Gastroesophageal sphincter (tissue), 3 donors: ENCODE data around the gene KLRB1.
"Not testable (repeated sequence)": the region's sequence is repeated elsewhere in the genome, so short reads cannot be mapped to it uniquely, and the experiment has no call there.

Source experiments
- CTCF ChIP-seq, 4 experiments: fragments of 200-600 bp in 2 of 4; fragments of 450-650 bp in 2 of 4; sonication (generic) in 1 of 4; IDR thresholded peaks; one replicate each; pipeline ENCODE4 v1.5.1; 2017 to 2019; ENCODE audit warnings: antibody characterized with exemption in 4 of 4, mild to moderate bottlenecking in 2 of 4, moderate library complexity in 2 of 4
- EP300 ChIP-seq: sonication (generic); formaldehyde crosslinking; IDR thresholded peaks from one replicate; pipeline ENCODE4 v1.6.1; 2017; ENCODE audit warnings: antibody characterized with exemption, mild to moderate bottlenecking
- POLR2A ChIP-seq, 2 donors: fragments of 450-650 bp; IDR thresholded peaks; one replicate each; pipeline ENCODE4 v1.6.1; 2017; ENCODE audit warnings: antibody characterized with exemption in 2 of 2, mild to moderate bottlenecking in 2 of 2, moderate library complexity in 1 of 2
- POLR2AphosphoS5 ChIP-seq: sonication (generic); formaldehyde crosslinking; IDR thresholded peaks from one replicate; pipeline ENCODE4 v1.6.1; 2017; ENCODE audit warnings: antibody characterized with exemption

- TF ChIP-seq CTCF (IDR thresholded peaks at IDR 0.05); EP300; POLR2AphosphoS5; POLR2A (IDR thresholded peaks at IDR 0.05): not testable (repeated sequence)
Observed at GRCh38 chr12:9610606-9611005, 2.9 kb upstream of the KLRB1 start.
